ENCODE results near the gene PCBP3. TPM values are rescaled to one million over a fixed set of nuclear protein-coding genes. Genes with fewer than 3 reads are reported as not detected.

The PCBP3 gene
- total and polyA plus RNA-seq, 2 of the 8 experiments (the other 6 are each of a cell fraction or from before 2014, with no cell fraction given), result 3.5 to 6.3 TPM

- no peaks in the 10 kb centered on the region for H3K23me2 ChIP-seq (ENCODE audit: low read depth, low read length)
- ChIA-PET POLR2A (ENCODE audit: partially characterized antibody) (interaction anchor here (1.1 kb wide), 1 partner anchor 8 kb away, joined by 3 read pairs; no protein-coding TSS in a partner anchor), CTCF (ENCODE audit: partially characterized antibody) (interaction anchor here (0.5 to 4.2 kb wide), 5 partner anchors 13 to 171 kb away, joined by 3 to 29 read pairs (median 4); no protein-coding TSS in a partner anchor)
These were observed 225.0 kb downstream of the PCBP3 start for GRCh38 chr21:45868488-45868887.

More at GRCh38 chr21:45868488-45868887, 225.0 kb downstream of the PCBP3 start:
- Histone ChIP-seq H3K9me3 (ENCODE audit: insufficient read depth in 2 of 2, low read depth in 1 of 2, low read length in 1 of 2) (no peaks in the 10 kb centered on the region), H3K4me3 (ENCODE audit: extremely low read depth in 1 of 4, insufficient read depth in 2 of 4, low read depth in 3 of 4, low read length in 4 of 4) (no peak overlapping the region), H3K9ac (replicated peaks in 1 of 4; ENCODE audit: extremely low read depth in 1 of 4, low read depth in 3 of 4, low read length in 3 of 4) (no peak overlapping the region), H2AFZ (ENCODE audit: low read length) (no peak overlapping the region), H3K79me2 (ENCODE audit: control insufficient read depth in 1 of 2, insufficient read depth in 2 of 2, low read length in 2 of 2) (no peaks in the 10 kb centered on the region), H4K20me1 (replicated peaks in 1 of 2; ENCODE audit: control insufficient read depth in 1 of 2, insufficient read depth in 2 of 2, low read length in 2 of 2) (peaks cover 0 to 4% of the 10 kb centered on the region in 2 experiments), H2BK12ac (ENCODE audit: low read depth, low read length) (no peak overlapping the region), H4K8ac (ENCODE audit: extremely low read depth, insufficient read depth, low read length) (no peak overlapping the region), H4K91ac (replicated peaks; ENCODE audit: insufficient read length, low read length) (no peak overlapping the region), H2BK20ac (ENCODE audit: low read length) (no peak overlapping the region), H3K4me1 (replicated peaks in 1 of 4; ENCODE audit: control insufficient read depth in 3 of 4, insufficient read depth in 4 of 4, low read length in 3 of 4) (no peaks in the 10 kb centered on the region; a peak in 1 of 7 replicates), H3K79me1 (ENCODE audit: low read depth, low read length) (no peaks in the 10 kb centered on the region), H3K4me2 (ENCODE audit: insufficient read depth in 1 of 2, low read depth in 2 of 2, low read length in 2 of 2) (no peak overlapping the region), H3K4ac (replicated peaks; ENCODE audit: insufficient read length, low read depth, low read length) (no peak overlapping the region), H3K27ac (ENCODE audit: low read depth, low read length) (no peak overlapping the region), H3K36me3 (ENCODE audit: control insufficient read depth in 2 of 4, insufficient read depth in 4 of 4, low read length in 3 of 4) (no peaks in the 10 kb centered on the region), H3K27me3 (replicated peaks in 1 of 4; ENCODE audit: control insufficient read depth in 3 of 4, extremely low read depth in 1 of 4, insufficient read depth in 3 of 4, low read length in 3 of 4) (no peaks in the 10 kb centered on the region), H3K23ac (ENCODE audit: insufficient read length) (no peak overlapping the region), H2AK5ac (ENCODE audit: low read depth, low read length) (no peak overlapping the region), H2BK15ac (ENCODE audit: low read length) (no peak overlapping the region), H3K14ac (ENCODE audit: insufficient read length) (no peak overlapping the region), H4K5ac (ENCODE audit: insufficient read length, low read depth, low read length) (no peak overlapping the region), H3K18ac (ENCODE audit: extremely low read depth, low read length) (no peak overlapping the region), H3K56ac (replicated peaks; ENCODE audit: insufficient read length, low read depth, low read length) (no peak overlapping the region), H2BK120ac (replicated peaks; ENCODE audit: low read depth, low read length) (no peak overlapping the region), H2BK5ac (ENCODE audit: low read depth, low read length) (no peak overlapping the region)
- 92% methylated on average over 17 of the region's 22 CpGs; no CpG with 5 or more reads in 1 of the 2 experiments for WGBS, 2 experiments (ENCODE audit: extremely low coverage in 1 of 2, insufficient coverage in 1 of 2, insufficient read length in 1 of 2, insufficient replicate concordance in 2 of 2, low coverage in 1 of 2, low lambda C conversion rate in 2 of 2, missing lambda C conversion rate in 1 of 2)
- FAIRE-seq, result no peak
- no peak for DNase-seq (ENCODE audit: low read depth in 1 of 2, low spot score in 2 of 2)
- TF ChIP-seq SP1 (IDR thresholded peaks at IDR 0.05; ENCODE audit: low read depth, low read length) (no peak), TAF7 (optimal IDR thresholded peaks at IDR 0.05; ENCODE audit: borderline replicate concordance, low read depth, low read length) (no peak), RXRA (IDR thresholded peaks at IDR 0.05; ENCODE audit: insufficient read depth, low read depth, low read length) (no peak), HDAC2 (IDR thresholded peaks at IDR 0.05; ENCODE audit: borderline replicate concordance in 1 of 2, low read depth in 2 of 2, low read length in 2 of 2) (no peak), ZNF274 (IDR thresholded peaks at IDR 0.05; ENCODE audit: borderline replicate concordance, extremely low read depth, low read length) (no peak), RFX5 (IDR thresholded peaks at IDR 0.05; ENCODE audit: borderline replicate concordance, low read depth, low read length) (no peak), GABPA (IDR thresholded peaks at IDR 0.05; ENCODE audit: borderline replicate concordance, insufficient read depth, low read length) (no peak), YY1 (IDR thresholded peaks at IDR 0.05; ENCODE audit: low read depth, low read length) (no peak), RAD21 (IDR thresholded peaks at IDR 0.05 in 1 of 2, conservative IDR thresholded peaks at IDR 0.05 in 1 of 2; ENCODE audit: low read depth in 2 of 2, low read length in 2 of 2) (no peak)
- TF ChIP-seq, protein P1, sequence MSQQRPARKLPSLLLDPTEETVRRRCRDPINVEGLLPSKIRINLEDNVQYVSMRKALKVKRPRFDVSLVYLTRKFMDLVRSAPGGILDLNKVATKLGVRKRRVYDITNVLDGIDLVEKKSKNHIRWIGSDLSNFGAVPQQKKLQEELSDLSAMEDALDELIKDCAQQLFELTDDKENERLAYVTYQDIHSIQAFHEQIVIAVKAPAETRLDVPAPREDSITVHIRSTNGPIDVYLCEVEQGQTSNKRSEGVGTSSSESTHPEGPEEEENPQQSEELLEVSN (IDR thresholded peaks at IDR 0.05), result no peak
